ENCODE measurements around the gene KRTAP10-11. TPM values are rescaled to one million over a fixed set of nuclear protein-coding genes. Genes with fewer than 3 reads are reported as not detected.

The KRTAP10-11 gene
- total RNA-seq, 5 donors from 2014 or later (not counting 1 experiment from before 2014, with no cell fraction given), result not detected

DNA sequence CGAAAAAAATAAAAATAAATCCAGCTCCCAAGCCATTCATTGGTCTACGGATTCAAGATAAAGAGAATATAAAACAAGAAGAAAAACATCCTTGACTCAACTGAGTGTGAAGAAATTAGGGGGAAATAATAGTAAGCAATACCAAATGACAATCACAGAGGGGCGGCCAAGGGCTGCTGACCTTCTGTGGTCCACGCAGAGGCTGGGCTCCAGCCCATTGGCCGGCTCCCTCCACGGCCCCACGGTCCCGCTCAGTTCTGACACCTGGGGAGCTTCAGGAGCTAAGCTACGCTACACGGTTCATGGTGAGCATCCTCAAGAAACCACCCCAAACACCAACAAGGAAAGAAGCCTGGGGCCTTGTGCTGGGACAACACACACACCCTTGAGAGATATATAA lies 50.4 kb downstream of the KRTAP10-11 start:
- peaks cover 2% of the 10 kb centered on the region for H3K9me3 ChIP-seq
- WGBS (ENCODE audit: insufficient coverage), result 90% methylated on average over 2 of the region's 10 CpGs
- no peaks in the 10 kb centered on the region for H3K36me3 Mint-ChIP-seq
- peaks cover 6 to 22% (median 14%) of the 10 kb centered on the region in 3 donors for H3K9me3 Mint-ChIP-seq
- CTCF ChIA-PET, result interaction anchor here in 1 of 2 donors (0.7 kb wide), 1 partner anchor 11 kb away, joined by 3 read pairs; no protein-coding TSS in a partner anchor
- H3K4me3 Mint-ChIP-seq, result no peak overlapping the region
- ATAC-seq (replicated peaks in 1 of 4) (no peak), DNase-seq (no peak)
- no peaks in the 10 kb centered on the region for H3K36me3 ChIP-seq (ENCODE audit: control insufficient read depth in 2 of 2, extremely low read depth in 1 of 2, insufficient read depth in 1 of 2, low read length in 1 of 2)
- no peak overlapping the region for H3K4me3 ChIP-seq (ENCODE audit: control insufficient read depth in 1 of 2, extremely low read depth in 1 of 2, low read length in 1 of 2)
- H3K4me1 Mint-ChIP-seq, result peaks cover 10 to 21% (median 18%) of the 10 kb centered on the region in 3 donors
- POLR2A ChIA-PET, result no interaction called here
- H3K27ac Mint-ChIP-seq, result no peak overlapping the region
- H3K27me3 Mint-ChIP-seq, result peaks cover 47 to 54% of the 10 kb centered on the region in 2 donors
- H3K27ac ChIP-seq (ENCODE audit: low read length), result no peak overlapping the region
- peaks cover 4 to 55% of the 10 kb centered on the region in 2 experiments for H3K27me3 ChIP-seq (replicated peaks in 1 of 2; ENCODE audit: control insufficient read depth in 2 of 2, extremely low read depth in 1 of 2, insufficient read depth in 2 of 2, low read length in 1 of 2)
- H3K4me1 ChIP-seq (ENCODE audit: control insufficient read depth in 1 of 2, extremely low read depth in 1 of 2, insufficient read depth in 2 of 2, low read length in 2 of 2), result peaks cover 0 to 7% of the 10 kb centered on the region in 2 experiments

Other genes starting within 250 kb of the KRTAP10-11 start
- gene LRRC3, start 190.9 kb upstream of the KRTAP10-11 start, total RNA-seq, result 1 to 10 TPM in 2 of 5 donors, under 1 TPM in 3; 0.76 to 2.2 (median 0.98) TPM
- not detected for gene KRTAP10-1, start 106.2 kb upstream of the KRTAP10-11 start, total RNA-seq
- gene KRTAP10-2, start 94.9 kb upstream of the KRTAP10-11 start, total RNA-seq, result not detected
- gene KRTAP10-3, start 87.6 kb upstream of the KRTAP10-11 start, total RNA-seq, result not detected
- gene KRTAP10-4, start 72.7 kb upstream of the KRTAP10-11 start, total RNA-seq, result not detected
- gene KRTAP10-5, start 65.8 kb upstream of the KRTAP10-11 start, total RNA-seq, result not detected
- gene KRTAP10-6, start 53.9 kb upstream of the KRTAP10-11 start, total RNA-seq, result not detected
- not detected for gene KRTAP10-7, start 45.8 kb upstream of the KRTAP10-11 start, total RNA-seq
- gene KRTAP10-8, start 34.3 kb upstream of the KRTAP10-11 start, total RNA-seq, result not detected
- not detected for gene KRTAP10-9, start 19.3 kb upstream of the KRTAP10-11 start, total RNA-seq
- gene KRTAP10-10, start 9.1 kb upstream of the KRTAP10-11 start, total RNA-seq, result not detected
- not detected for gene KRTAP12-4, start 8.2 kb downstream of the KRTAP10-11 start, total RNA-seq
- gene KRTAP12-3, start 11.5 kb downstream of the KRTAP10-11 start, total RNA-seq, result not detected
- gene KRTAP12-2, start 20.5 kb downstream of the KRTAP10-11 start, total RNA-seq, result not detected
- not detected for gene KRTAP12-1, start 35.7 kb downstream of the KRTAP10-11 start, total RNA-seq
- not detected for gene KRTAP10-12, start 50.8 kb downstream of the KRTAP10-11 start, total RNA-seq
- gene TSPEAR, start 65.2 kb downstream of the KRTAP10-11 start, total RNA-seq, result not detected
- gene UBE2G2, start 155.4 kb downstream of the KRTAP10-11 start, total RNA-seq, result 100 to 1,000 TPM; 124 to 157 (median 134) TPM
- gene SUMO3, start 171.6 kb downstream of the KRTAP10-11 start, total RNA-seq, result 10 to 100 TPM; 49.1 to 77.1 (median 53.7) TPM
- 10 to 100 TPM; 73.4 to 91.1 (median 90.2) TPM for gene PTTG1IP, start 227.3 kb downstream of the KRTAP10-11 start, total RNA-seq

All from T-cell (primary cell).